ENCODE data around the gene IL25.
"Not testable (repeated sequence)": the region's sequence is repeated elsewhere in the genome, so short reads cannot be mapped to it uniquely, and the experiment has no call there.

Gene IL25

DNA sequence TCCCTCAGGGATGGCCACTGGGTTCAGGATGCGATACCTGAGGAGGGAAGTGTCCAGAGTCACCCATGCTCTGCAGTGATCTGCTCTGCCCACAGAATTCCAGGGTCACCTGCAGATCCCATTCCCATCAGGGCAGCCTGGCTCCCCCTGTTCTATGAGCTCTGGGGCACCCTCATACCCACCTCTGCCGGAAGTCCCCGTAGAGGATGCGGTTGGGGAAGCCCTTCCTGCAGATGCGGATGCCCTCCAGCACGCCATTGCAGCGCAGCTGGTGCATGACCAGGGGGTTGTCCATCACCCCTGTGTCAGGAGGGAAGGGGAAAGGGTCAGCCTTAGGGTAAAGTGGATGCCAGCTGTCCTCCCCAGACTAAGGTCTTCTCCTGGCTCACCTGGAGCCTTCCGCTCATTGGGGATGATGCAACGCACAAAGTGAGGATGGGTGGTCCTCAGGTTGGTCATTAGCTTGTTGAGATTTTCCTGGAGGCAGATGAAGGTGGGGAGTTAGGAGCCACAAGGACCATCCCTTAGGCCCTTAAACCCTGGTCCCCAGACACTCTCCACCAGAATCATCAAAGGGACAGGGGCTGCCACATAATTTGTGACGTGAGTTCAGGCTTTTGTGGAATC, 24.3 kb downstream of the IL25 start:
- DNase-seq = no peak

- no peak for DNase-seq
Measured at GRCh38 chr14:23398348-23398747, 25.7 kb downstream of the IL25 start.

DNA sequence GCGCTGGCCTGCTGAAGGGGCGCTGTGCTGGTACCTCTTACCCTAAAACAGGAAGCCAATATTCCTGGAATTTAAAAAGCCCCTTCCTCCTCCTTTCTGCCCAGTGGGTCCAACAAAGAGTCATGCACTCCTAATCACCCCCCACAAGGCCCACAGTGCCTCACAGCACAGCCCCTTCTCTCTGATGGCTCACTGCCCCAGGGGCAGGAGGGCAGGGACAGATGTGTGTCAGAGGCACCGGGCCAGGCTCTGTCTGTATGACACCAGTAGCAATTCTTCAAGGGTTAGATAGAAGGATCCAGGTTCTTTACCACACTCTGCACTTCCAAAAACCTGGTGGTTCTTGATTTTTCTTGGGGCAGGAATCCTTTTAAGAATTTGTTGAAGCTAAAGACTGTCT, 26.5 kb downstream of the IL25 start:
- DNase-seq = no peak

DNA sequence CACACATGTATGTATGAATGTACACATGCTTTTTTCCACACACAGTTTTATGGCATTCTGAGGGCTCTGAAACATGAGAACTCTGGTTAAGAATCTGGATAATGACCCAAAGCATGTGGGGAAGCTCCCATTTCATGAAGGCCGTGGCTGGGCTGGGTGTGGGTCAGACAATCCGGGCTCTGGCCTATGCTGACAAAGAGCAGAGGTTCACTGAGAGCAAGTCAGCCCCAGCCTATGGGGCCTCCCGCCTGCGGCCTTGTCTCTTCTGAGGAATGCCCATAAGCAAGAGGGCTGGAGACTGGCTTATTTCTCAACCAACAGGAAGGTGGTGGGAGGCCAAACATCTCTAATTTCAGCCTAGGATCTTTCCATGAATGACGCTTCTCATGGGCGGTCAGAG, 27.0 kb downstream of the IL25 start:
- DNase-seq = no peak

GRCh38 chr14:23400496-23401149, 28.0 kb downstream of the IL25 start:
- DNase-seq = not testable (repeated sequence)

DNA sequence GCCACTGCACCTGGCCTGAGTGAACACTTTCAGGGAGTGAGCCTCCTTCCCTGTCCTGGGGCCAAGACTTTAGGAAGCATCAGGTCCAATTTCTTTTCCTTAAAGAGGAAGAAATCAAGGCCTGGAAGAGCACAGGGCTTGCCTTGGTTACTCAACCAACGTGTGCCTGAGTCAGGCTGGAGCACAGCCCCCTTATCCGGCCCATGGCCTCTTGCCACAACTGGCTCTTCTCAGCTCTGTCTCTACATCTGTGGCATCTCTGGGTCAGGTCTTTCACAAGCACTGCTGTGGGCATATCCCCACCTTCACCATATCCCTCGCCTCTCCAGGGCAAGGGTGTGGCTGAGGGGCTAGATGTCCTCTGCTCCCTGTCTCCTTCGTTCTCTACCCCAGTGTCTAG, 28.7 kb downstream of the IL25 start:
- DNase-seq = no peak

GRCh38 chr14:23402296-23403138, 29.9 kb downstream of the IL25 start:
- no peak for DNase-seq

- DNase-seq = no peak
Measured at GRCh38 chr14:23403139-23403438, 30.5 kb downstream of the IL25 start.

GRCh38 chr14:23403908-23404307, 31.3 kb downstream of the IL25 start:
- DNase-seq = no peak

DNA sequence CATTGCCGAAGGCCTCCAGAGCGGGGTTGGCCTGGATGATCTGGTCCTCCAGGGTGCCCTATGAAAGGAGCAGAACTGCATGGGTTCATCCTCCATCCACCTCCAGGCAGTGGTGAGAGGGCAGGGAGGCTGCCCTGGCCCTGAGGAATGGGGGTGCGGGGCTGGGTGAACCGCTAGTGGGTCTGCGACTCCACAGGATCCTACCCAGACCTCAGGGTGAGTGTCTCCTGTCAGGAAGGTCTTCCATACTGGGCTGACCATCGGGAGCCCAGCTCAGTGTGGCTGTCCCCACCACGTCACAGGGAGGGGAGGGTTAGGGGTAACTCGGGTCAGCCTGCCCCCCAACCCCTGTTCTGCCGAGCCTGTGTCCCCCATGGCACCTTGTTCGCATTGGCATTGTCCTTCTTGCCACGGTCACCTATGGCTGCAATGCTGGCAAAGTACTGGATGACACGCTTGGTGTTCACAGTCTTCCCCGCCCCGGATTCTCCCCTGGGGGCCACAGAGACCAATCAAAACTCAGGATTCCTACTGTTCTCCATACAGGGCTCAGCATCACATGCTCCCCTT, 31.8 kb downstream of the IL25 start:
- DNase-seq = no peak

- DNase-seq = no peak
Measured at GRCh38 chr14:23405096-23405495, 32.5 kb downstream of the IL25 start.

DNA sequence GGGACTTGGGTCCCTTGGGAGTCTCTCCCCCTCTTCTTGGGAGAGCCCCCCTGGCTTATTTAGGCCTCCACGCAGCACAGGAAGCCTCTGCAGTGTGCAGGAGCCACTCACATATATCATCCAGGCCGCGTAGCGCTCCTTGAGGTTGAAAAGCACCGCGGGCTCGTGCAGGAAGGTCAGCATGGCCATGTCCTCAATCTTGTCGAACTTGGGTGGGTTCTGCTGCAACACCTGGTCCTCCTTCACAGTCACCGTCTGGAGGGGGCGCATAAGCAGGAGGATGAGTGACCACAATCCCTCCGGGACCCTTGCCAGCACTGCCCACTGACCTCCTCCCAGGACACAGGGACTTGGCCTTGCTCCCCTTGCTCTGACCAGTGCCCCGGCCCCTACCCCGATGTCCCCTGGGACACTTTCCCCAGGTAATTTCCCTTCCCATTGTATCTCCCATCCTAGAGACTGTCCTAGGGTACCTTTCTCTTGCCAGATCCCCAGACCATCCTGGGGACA, 33.0 kb downstream of the IL25 start:
- DNase-seq = no peak

- no peak for DNase-seq
Measured at GRCh38 chr14:23406244-23406643, 33.6 kb downstream of the IL25 start.

GRCh38 chr14:23406725-23407355, 34.2 kb downstream of the IL25 start:
- DNase-seq = no peak

- no peak for DNase-seq
Measured at GRCh38 chr14:23407516-23408306, 35.1 kb downstream of the IL25 start, which contains the start of gene MYH6. TSS of gene MYH6 (minus strand) at chr14:23408273. CDS start at chr14:23407223, 1,050 bp downstream.

DNA sequence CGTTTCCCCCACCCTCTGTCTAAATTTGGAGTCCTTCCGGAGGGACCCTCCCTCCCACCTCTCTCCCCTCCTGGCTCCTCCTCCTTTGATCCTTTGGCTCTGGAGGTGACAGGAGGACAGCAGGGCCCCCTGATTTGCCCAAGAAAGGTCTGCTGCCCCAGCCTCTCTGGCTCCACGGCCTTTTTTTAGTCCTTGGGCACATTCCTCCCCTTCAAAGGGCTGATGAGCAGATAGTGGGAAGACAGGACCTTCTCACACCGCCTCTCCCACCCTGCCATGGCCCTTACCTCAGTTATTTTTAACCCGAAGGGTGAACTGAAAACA, 35.7 kb downstream of the IL25 start:
- no peak for DNase-seq

DNA sequence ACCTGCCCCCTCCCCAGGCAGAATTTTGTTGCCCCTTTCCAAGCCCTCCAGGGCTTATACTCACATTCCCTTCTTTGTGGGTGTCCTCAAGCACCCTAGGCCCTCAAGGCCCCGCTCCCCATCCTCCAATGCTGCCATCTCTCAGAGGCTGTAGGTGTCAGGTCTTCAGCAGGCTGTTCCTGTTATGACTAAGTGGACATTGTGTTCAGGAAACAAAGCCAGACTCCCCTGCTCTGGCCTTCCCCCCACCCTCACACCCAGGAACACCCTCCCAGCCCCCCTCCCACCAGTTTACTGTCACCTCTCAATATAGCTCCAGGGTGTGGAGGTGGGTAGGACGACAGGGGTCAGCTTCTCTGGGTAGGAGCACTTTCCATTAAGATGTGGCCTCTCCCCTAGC, 36.9 kb downstream of the IL25 start:
- no peak for DNase-seq

- no peak for DNase-seq
Measured at GRCh38 chr14:23409966-23410635, 37.5 kb downstream of the IL25 start.

- DNase-seq = no peak
Measured at GRCh38 chr14:23411563-23412525, 39.2 kb downstream of the IL25 start.

DNA sequence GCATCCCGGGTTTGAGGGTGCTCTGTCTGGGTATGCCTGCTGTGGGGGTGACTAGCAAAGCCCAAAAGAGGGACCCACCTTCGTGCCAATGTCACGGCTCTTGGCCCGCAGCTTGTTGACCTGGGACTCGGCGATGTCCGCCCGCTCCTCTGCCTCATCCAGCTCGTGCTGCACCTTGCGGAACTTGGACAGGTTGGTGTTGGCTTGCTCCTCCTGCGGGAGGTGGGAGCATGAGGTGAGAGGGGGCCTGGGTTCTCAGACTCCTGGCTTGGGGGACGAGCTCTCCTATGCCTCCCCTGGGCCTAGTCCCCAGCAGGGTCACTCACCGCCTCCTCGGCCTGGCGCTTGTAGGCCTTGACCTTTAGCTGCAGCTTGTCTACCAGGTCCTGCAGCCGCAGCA, 41.1 kb downstream of the IL25 start:
- no peak for DNase-seq

DNA sequence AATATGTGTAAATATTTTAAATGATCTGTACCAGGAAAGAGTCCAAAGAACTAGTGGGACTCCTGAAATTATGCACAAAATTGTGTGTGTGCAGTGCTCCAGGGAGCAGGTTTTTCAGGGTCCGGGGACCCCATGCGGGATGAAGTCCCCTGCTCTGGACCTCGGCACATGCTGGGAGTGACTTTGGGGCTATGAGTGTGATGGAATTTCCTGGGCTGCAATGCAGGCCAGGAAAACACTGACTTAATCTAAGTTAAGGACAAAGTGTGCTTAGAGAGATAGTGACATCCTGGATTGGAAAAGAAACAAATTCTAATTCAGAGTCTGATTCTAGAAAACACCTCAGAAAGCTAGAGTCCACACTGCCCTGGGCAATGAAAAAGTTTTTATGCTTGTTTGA, 41.6 kb downstream of the IL25 start:
- DNase-seq = no peak
